Mesendoderm (in vitro differentiated cells): ENCODE results near the gene NLRC5.

ENCODE experiments used
- DNase-seq: peaks from one replicate; pipeline ENCODE4 v3.0.0; 2013
- H2AK5ac ChIP-seq: 2 replicates; pipeline ENCODE4 v1.6.1; 2013; ENCODE audit warnings: low read length, inconsistent platforms
- H2BK120ac ChIP-seq: 2 replicates; pipeline ENCODE4 v1.6.1; 2013; ENCODE audit warnings: low read depth, mild to moderate bottlenecking, low read length, moderate library complexity, mixed read lengths
- H2BK15ac ChIP-seq: replicated peaks from 2 replicates; pipeline ENCODE4 v1.6.1; 2013; ENCODE audit warnings: low read depth, mild to moderate bottlenecking, moderate library complexity
- H2BK5ac ChIP-seq: 2 replicates; pipeline ENCODE4 v1.6.1; 2013; ENCODE audit warnings: low read length, inconsistent platforms
- H3K18ac ChIP-seq: 2 replicates; pipeline ENCODE4 v1.6.1; 2013; ENCODE audit warnings: mild to moderate bottlenecking, low read length, mixed read lengths
- H3K23ac ChIP-seq: one replicate; pipeline ENCODE4 v1.6.1; 2013; ENCODE audit warnings: low read length
- H3K27ac ChIP-seq: 2 replicates; pipeline ENCODE4 v1.5.1; 2013; ENCODE audit warnings: low read depth, mild to moderate bottlenecking, inconsistent platforms, low read length, moderate library complexity
- H3K27me3 ChIP-seq: 2 replicates; pipeline ENCODE4 v1.6.1; 2013; ENCODE audit warnings: low read length, control low read depth, mild to moderate bottlenecking, inconsistent platforms; ENCODE audit not compliant: insufficient read depth, poor library complexity
- H3K36me3 ChIP-seq: 2 replicates; pipeline ENCODE4 v1.6.1; 2013; ENCODE audit warnings: low read length, inconsistent platforms; ENCODE audit not compliant: control insufficient read depth, insufficient read depth
- H3K4ac ChIP-seq: one replicate; pipeline ENCODE4 v1.6.1; 2013; ENCODE audit warnings: low read depth, mild to moderate bottlenecking, low read length, moderate library complexity
- H3K4me1 ChIP-seq: 2 replicates; pipeline ENCODE4 v1.6.1; 2013; ENCODE audit warnings: low read depth, low read length, inconsistent platforms; ENCODE audit not compliant: control insufficient read depth
- H3K4me2 ChIP-seq: 2 replicates; pipeline ENCODE4 v1.6.1; 2013; ENCODE audit warnings: low read length
- H3K4me3 ChIP-seq: 2 replicates; pipeline ENCODE4 v1.5.1; 2013; ENCODE audit warnings: mild to moderate bottlenecking, low read length
- H3K56ac ChIP-seq: one replicate; pipeline ENCODE4 v1.6.1; 2013; ENCODE audit warnings: low read length
- H3K79me1 ChIP-seq: 2 replicates; pipeline ENCODE4 v1.6.1; 2013; ENCODE audit warnings: low read length, inconsistent platforms
- H3K79me2 ChIP-seq: 2 replicates; pipeline ENCODE4 v1.6.1; 2013; ENCODE audit warnings: mild to moderate bottlenecking, low read length; ENCODE audit not compliant: control insufficient read depth, insufficient read depth
- H3K9ac ChIP-seq: 2 replicates; pipeline ENCODE4 v1.6.1; 2013; ENCODE audit warnings: low read length, inconsistent platforms
- H4K5ac ChIP-seq: one replicate; pipeline ENCODE4 v1.6.1; 2013; ENCODE audit warnings: low read length
- H4K8ac ChIP-seq: one replicate; pipeline ENCODE4 v1.6.1; 2013; ENCODE audit warnings: low read depth, mild to moderate bottlenecking, control low read depth, low read length, moderate library complexity
- WGBS: extraction: QIAGEN DNeasy Blood & Tissue Kit; methylation state at CpG from one replicate; pipeline ENCODE4 v1.1.7; 2013; ENCODE audit warnings: low lambda C conversion rate, missing lambda C conversion rate; ENCODE audit not compliant: insufficient coverage; ENCODE audit errors: extremely low coverage; 5-methylcytosine and 5-hydroxymethylcytosine counted together

NLRC5 gene

GRCh38 chr16:57054771-57055170 lies 65.4 kb downstream of the NLRC5 start:
- H3K27me3 ChIP-seq, result no peaks in the 10 kb centered on the region
- H2AK5ac ChIP-seq, result no peak overlapping the region
- no peak overlapping the region for H2BK5ac ChIP-seq
- no peak overlapping the region for H3K23ac ChIP-seq
- H3K79me1 ChIP-seq, result no peaks in the 10 kb centered on the region
- H2BK15ac ChIP-seq, result no peak overlapping the region
- no peaks in the 10 kb centered on the region for H3K79me2 ChIP-seq
- no peak overlapping the region for H3K27ac ChIP-seq
- no peak for DNase-seq
- H3K4me1 ChIP-seq, result no peaks in the 10 kb centered on the region
- H3K9ac ChIP-seq, result no peak overlapping the region
- no peak overlapping the region for H3K4ac ChIP-seq
- H3K4me3 ChIP-seq, result no peak overlapping the region
- H2BK120ac ChIP-seq, result no peak overlapping the region
- H3K36me3 ChIP-seq, result no peaks in the 10 kb centered on the region
- no peak overlapping the region for H3K18ac ChIP-seq
- H3K4me2 ChIP-seq, result no peak overlapping the region
- no peak overlapping the region for H4K5ac ChIP-seq
- no CpG with 5 or more reads among the region's 7 CpGs for WGBS
- H3K56ac ChIP-seq, result no peak overlapping the region
- no peak overlapping the region for H4K8ac ChIP-seq

DNA sequence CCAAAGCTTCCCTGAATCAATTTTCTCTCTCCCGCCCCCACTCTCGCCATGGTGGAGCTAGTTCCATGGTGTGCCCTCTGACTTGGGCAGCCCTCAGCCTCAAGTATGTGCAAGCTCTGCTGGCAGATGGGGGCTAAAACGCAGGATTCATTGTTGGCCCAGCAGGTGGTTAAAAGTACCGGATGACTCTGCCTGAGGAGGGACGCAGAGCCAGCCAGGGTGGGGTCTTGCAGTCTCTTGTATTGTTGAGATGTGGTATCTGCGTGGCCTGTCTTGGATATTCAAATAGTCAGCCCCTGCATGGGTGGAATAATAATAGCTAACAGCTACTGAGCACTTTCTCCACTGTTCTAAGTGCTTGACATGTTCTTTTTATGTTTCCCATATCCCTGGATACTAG lies 66.3 kb downstream of the NLRC5 start:
- Histone ChIP-seq H3K4me2 (no peak overlapping the region), H2BK15ac (no peak overlapping the region), H4K8ac (no peak overlapping the region), H2BK120ac (no peak overlapping the region), H3K56ac (no peak overlapping the region), H3K4ac (no peak overlapping the region), H3K27me3 (no peaks in the 10 kb centered on the region), H3K27ac (no peak overlapping the region), H3K4me3 (no peak overlapping the region), H3K79me1 (no peaks in the 10 kb centered on the region), H3K23ac (no peak overlapping the region), H3K9ac (no peak overlapping the region), H2BK5ac (no peak overlapping the region), H2AK5ac (no peak overlapping the region), H4K5ac (no peak overlapping the region), H3K4me1 (no peaks in the 10 kb centered on the region), H3K79me2 (no peaks in the 10 kb centered on the region), H3K18ac (no peak overlapping the region), H3K36me3 (no peaks in the 10 kb centered on the region)
- no CpG with 5 or more reads among the region's 6 CpGs for WGBS
- DNase-seq, result no peak

GRCh38 chr16:57058291-57058861 lies 69.0 kb downstream of the NLRC5 start:
- H2BK120ac ChIP-seq, result no peak overlapping the region
- DNase-seq, result no peak
- no CpG with 5 or more reads among the region's 9 CpGs for WGBS
- H3K36me3 ChIP-seq, result no peaks in the 10 kb centered on the region
- H3K27ac ChIP-seq, result no peak overlapping the region
- no peak overlapping the region for H3K4ac ChIP-seq
- no peak overlapping the region for H3K4me3 ChIP-seq
- no peak overlapping the region for H4K5ac ChIP-seq
- no peak overlapping the region for H3K23ac ChIP-seq
- H3K79me1 ChIP-seq, result no peaks in the 10 kb centered on the region
- H3K9ac ChIP-seq, result no peak overlapping the region
- H2AK5ac ChIP-seq, result no peak overlapping the region
- no peak overlapping the region for H2BK5ac ChIP-seq
- H3K18ac ChIP-seq, result no peak overlapping the region
- no peak overlapping the region for H3K56ac ChIP-seq
- H3K4me2 ChIP-seq, result no peak overlapping the region
- H3K27me3 ChIP-seq, result no peaks in the 10 kb centered on the region
- no peak overlapping the region for H2BK15ac ChIP-seq
- no peaks in the 10 kb centered on the region for H3K79me2 ChIP-seq
- no peaks in the 10 kb centered on the region for H3K4me1 ChIP-seq
- H4K8ac ChIP-seq, result no peak overlapping the region

- Histone ChIP-seq H3K79me1 (no peaks in the 10 kb centered on the region), H3K27ac (no peak overlapping the region), H2BK120ac (no peak overlapping the region), H3K36me3 (no peaks in the 10 kb centered on the region), H3K56ac (no peak overlapping the region), H3K4me1 (no peaks in the 10 kb centered on the region), H3K4me3 (no peak overlapping the region), H3K9ac (no peak overlapping the region), H3K4me2 (no peak overlapping the region), H3K18ac (no peak overlapping the region), H4K8ac (no peak overlapping the region), H3K23ac (no peak overlapping the region), H2BK15ac (no peak overlapping the region), H2AK5ac (no peak overlapping the region), H3K27me3 (no peaks in the 10 kb centered on the region), H3K79me2 (no peaks in the 10 kb centered on the region), H4K5ac (no peak overlapping the region), H3K4ac (no peak overlapping the region), H2BK5ac (no peak overlapping the region)
- WGBS, result 100% methylated on average over 1 of the region's 9 CpGs
- DNase-seq, result no peak
These were observed 71.1 kb downstream of the NLRC5 start for GRCh38 chr16:57060323-57061083.

DNA sequence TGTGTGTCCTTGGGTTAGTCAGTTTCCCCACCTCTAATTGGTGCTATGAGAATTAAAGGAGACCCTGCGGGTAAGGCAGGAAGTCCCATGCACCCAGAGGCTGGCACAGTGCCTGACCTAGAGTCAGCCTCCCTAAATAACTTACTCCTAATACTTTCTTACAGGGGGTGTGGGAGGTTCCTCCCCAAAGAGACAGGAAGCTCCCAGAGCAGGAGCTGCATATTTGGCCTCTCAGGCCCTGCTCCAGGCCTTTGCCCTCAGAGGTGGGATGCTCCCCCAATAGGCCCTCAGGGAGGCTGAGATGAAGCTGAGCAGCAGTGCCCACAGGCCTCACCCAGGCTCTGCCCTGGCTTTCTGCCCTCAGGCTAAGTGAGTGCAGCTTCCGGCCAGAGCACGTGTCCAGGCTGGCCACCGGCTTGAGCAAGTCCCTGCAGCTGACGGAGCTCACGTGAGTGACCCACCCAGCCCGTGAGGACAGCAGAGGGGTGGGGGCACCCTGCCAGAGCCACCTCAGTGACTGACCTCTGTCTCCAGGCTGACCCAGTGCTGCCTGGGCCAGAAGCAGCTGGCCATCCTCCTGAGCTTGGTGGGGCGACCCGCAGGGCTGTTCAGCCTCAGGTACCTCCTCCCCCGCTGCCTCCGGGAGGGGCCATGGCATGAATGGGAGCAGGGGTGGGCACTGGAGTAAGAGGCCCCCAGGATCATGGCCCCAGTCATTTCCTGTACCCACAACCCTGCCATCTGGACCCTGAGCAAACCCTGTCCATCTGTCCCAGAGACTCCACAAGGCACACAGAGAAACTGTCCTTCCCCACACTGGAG lies 71.9 kb downstream of the NLRC5 start:
- H3K36me3 ChIP-seq, result no peaks in the 10 kb centered on the region
- H3K4me1 ChIP-seq, result no peaks in the 10 kb centered on the region
- no peak overlapping the region for H3K4me2 ChIP-seq
- no peaks in the 10 kb centered on the region for H3K27me3 ChIP-seq
- H3K56ac ChIP-seq, result no peak overlapping the region
- H3K27ac ChIP-seq, result no peak overlapping the region
- no peak for DNase-seq
- no peaks in the 10 kb centered on the region for H3K79me1 ChIP-seq
- H3K23ac ChIP-seq, result no peak overlapping the region
- no peak overlapping the region for H2BK5ac ChIP-seq
- no peak overlapping the region for H2AK5ac ChIP-seq
- H2BK120ac ChIP-seq, result no peak overlapping the region
- H4K8ac ChIP-seq, result no peak overlapping the region
- H3K4ac ChIP-seq, result no peak overlapping the region
- H3K4me3 ChIP-seq, result no peak overlapping the region
- no peaks in the 10 kb centered on the region for H3K79me2 ChIP-seq
- H3K9ac ChIP-seq, result no peak overlapping the region
- no peak overlapping the region for H2BK15ac ChIP-seq
- no peak overlapping the region for H4K5ac ChIP-seq
- no peak overlapping the region for H3K18ac ChIP-seq
- no CpG with 5 or more reads among the region's 11 CpGs for WGBS
